Loucy (cell line): ENCODE data around the gene TRIM31.

Experiments used
- H2AFZ ChIP-seq: fragments of 200-600 bp; sonication (generic); 2 replicates; pipeline ENCODE4 v1.6.0; 2016; ENCODE audit warnings: antibody characterized with exemption, mild to moderate bottlenecking, low read length, moderate library complexity
- H3F3A ChIP-seq: fragments of 200-600 bp; 2 replicates; pipeline ENCODE4 v1.6.0; 2016; ENCODE audit warnings: antibody characterized with exemption, low read depth, mild to moderate bottlenecking
- H3K27me3 ChIP-seq: fragments of 200-600 bp; sonication (generic); 2 replicates; pipeline ENCODE4 v1.6.1; 2014; ENCODE audit warnings: low read length, mild to moderate bottlenecking; ENCODE audit not compliant: insufficient read depth, poor library complexity, severe bottlenecking
- H3K36me3 ChIP-seq: fragments of 200-600 bp; sonication (generic); 2 replicates; pipeline ENCODE4 v1.6.1; 2016; ENCODE audit warnings: low read length; ENCODE audit not compliant: insufficient read depth
- H3K4me1 ChIP-seq: fragments of 200-600 bp; sonication (generic); 2 replicates; pipeline ENCODE4 v1.5.1; 2014; ENCODE audit warnings: low read length, mild to moderate bottlenecking; ENCODE audit not compliant: insufficient read depth, poor library complexity, severe bottlenecking
- H3K4me2 ChIP-seq: fragments of 200-600 bp; sonication (generic); 2 replicates; pipeline ENCODE4 v1.6.0; 2014; ENCODE audit warnings: antibody characterized with exemption, low read length, low read depth, mild to moderate bottlenecking; ENCODE audit not compliant: poor library complexity, severe bottlenecking
- H3K4me3 ChIP-seq: fragments of 200-600 bp; sonication (generic); 2 replicates; pipeline ENCODE4 v1.5.1; 2014; ENCODE audit warnings: low read length, mild to moderate bottlenecking, mixed read lengths; ENCODE audit not compliant: poor library complexity, severe bottlenecking
- H3K79me2 ChIP-seq: fragments of 200-600 bp; sonication (generic); 2 replicates; pipeline ENCODE4 v1.6.1; 2014; ENCODE audit warnings: low read length; ENCODE audit not compliant: insufficient read depth
- H3K9ac ChIP-seq: fragments of 200-600 bp; sonication (generic); 2 replicates; pipeline ENCODE4 v1.6.0; 2014; ENCODE audit warnings: mild to moderate bottlenecking, low read depth, low read length, moderate library complexity; ENCODE audit not compliant: poor library complexity, severe bottlenecking
- H3K9me2 ChIP-seq: fragments of 200-600 bp; sonication (generic); replicated peaks from 2 replicates; pipeline ENCODE4 v1.6.1; 2016; ENCODE audit warnings: low read depth, low read length, mixed read lengths
- H3K9me3 ChIP-seq: fragments of 200-600 bp; sonication (generic); 2 replicates; pipeline ENCODE4 v1.6.1; 2014; ENCODE audit warnings: mild to moderate bottlenecking, antibody characterized with exemption, low read length, low read depth; ENCODE audit not compliant: insufficient read depth
- H4K20me1 ChIP-seq: fragments of 200-600 bp; sonication (generic); 2 replicates; pipeline ENCODE4 v1.6.0; 2014; ENCODE audit warnings: antibody characterized with exemption, low read length, mild to moderate bottlenecking; ENCODE audit not compliant: insufficient read depth, poor library complexity, severe bottlenecking
- CTCF ChIP-seq: fragments of 200-600 bp; sonication (generic); conservative IDR thresholded peaks from 2 replicates; pipeline ENCODE4 v1.5.1; 2014; ENCODE audit warnings: mild to moderate bottlenecking, antibody characterized with exemption, low read length
- EZH2phosphoT487 ChIP-seq: fragments of 200-600 bp; IDR thresholded peaks from 2 replicates; pipeline ENCODE4 v1.6.1; 2018; ENCODE audit warnings: antibody characterized with exemption, mild to moderate bottlenecking, moderate library complexity, borderline replicate concordance

Gene TRIM31

DNA sequence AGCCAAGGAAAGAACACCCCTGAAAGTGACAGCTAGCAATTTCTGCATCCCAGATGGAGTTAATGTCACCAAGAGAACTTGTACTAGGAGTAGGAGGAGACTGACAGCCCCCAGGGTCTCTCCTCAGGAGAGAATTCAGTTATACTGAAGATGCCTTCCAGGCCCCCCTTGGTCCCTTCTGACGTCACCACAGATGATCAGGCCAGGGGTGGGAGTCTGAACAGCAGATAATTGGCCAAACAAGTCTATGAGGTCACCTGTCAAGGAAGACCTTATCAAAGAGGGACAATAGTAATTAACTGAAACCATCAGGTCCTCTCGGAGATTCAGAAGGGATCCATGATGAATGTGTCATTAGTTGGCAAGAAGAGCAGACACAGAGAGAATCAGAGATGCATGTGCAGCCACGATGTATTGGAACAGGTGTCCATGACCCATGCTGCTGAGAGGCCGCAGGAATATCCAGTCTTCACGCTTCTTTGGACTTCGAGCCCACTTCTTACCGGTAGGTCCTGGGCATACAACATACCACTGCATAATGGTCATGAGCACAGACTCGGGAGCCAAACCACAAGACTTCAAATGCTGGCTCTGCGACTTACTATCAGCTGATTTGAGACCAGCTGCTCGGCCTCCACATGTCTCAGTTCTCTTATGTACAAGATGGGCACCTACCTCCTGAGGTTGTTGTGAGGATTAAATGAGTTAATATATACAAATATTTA, 37.9 kb upstream of the TRIM31 start:
- H3K36me3 ChIP-seq, result no peaks in the 10 kb centered on the region
- no peaks in the 10 kb centered on the region for H3K79me2 ChIP-seq
- H3K9ac ChIP-seq, result peak overlapping the region; percentile 54
- no peak overlapping the region for H3K4me3 ChIP-seq
- no peak overlapping the region for H2AFZ ChIP-seq
- TF ChIP-seq CTCF (no peak), EZH2phosphoT487 (no peak)
- H3K9me2 ChIP-seq, result no peaks in the 10 kb centered on the region
- H3K9me3 ChIP-seq, result no peaks in the 10 kb centered on the region
- H3F3A ChIP-seq, result no peaks in the 10 kb centered on the region
- peaks cover 49% of the 10 kb centered on the region for H3K4me1 ChIP-seq
- no peaks in the 10 kb centered on the region for H3K27me3 ChIP-seq
- H3K4me2 ChIP-seq, result peak overlapping the region; percentile 39
- no peaks in the 10 kb centered on the region for H4K20me1 ChIP-seq

DNA sequence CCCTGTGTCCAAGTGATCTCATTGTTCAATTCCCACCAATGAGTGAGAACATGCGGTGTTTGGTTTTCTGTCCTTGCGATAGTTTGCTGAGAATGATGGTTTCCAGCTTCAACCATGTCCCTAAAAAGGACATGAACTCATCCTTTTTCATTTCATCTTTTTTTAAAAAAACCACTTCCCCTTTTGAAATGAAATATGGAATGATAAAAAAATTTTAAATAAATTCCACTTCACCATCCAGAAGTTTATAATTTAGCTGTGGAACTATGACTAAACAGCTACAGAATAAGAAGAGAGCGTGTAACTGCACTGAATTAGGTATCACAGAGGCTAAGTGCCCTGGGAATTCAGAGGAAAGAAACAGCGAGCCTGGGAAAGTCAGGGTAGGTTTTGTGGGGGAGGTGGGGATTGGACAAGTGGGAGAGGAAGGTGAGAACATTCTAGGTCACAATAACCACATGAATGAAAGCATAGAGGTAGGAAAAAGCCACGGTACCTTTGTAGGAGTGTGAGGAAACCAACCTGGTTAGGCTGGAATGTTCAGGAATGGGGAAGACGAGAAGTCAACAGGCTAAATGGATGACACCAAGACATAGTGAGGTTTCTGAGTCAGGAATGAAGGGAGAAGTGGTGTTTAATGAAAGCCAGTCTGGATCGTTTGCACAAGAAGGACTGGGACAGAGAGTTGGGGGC, 37.1 kb upstream of the TRIM31 start:
- Histone ChIP-seq H3K36me3 (no peaks in the 10 kb centered on the region), H2AFZ (no peak overlapping the region), H3K9me2 (no peaks in the 10 kb centered on the region)

GRCh38 chr6:30149234-30149633, 36.3 kb upstream of the TRIM31 start:
- no peak for TF ChIP-seq EZH2phosphoT487
- 0 out of 2 replicates have a peak, but pooled peaks have one; percentile 9 for TF ChIP-seq CTCF
- no peaks in the 10 kb centered on the region for H3K36me3 ChIP-seq
- no peak overlapping the region for H2AFZ ChIP-seq
- H3K79me2 ChIP-seq, result no peaks in the 10 kb centered on the region
- H3K9me2 ChIP-seq, result no peaks in the 10 kb centered on the region
- no peak overlapping the region for H3K4me2 ChIP-seq
- no peak overlapping the region for H3K9ac ChIP-seq
- H3K9me3 ChIP-seq, result no peaks in the 10 kb centered on the region
- H3K27me3 ChIP-seq, result no peaks in the 10 kb centered on the region
- no peaks in the 10 kb centered on the region for H3F3A ChIP-seq
- H3K4me3 ChIP-seq, result no peak overlapping the region
- peaks cover 49% of the 10 kb centered on the region for H3K4me1 ChIP-seq
- H4K20me1 ChIP-seq, result no peaks in the 10 kb centered on the region

More for the DNA sequence above, 37.1 kb upstream of the TRIM31 start:
- H3K4me2 ChIP-seq, result no peak overlapping the region
- H3K4me1 ChIP-seq, result peaks cover 49% of the 10 kb centered on the region
- H3K27me3 ChIP-seq, result no peaks in the 10 kb centered on the region
- no peaks in the 10 kb centered on the region for H3K79me2 ChIP-seq
- no peak for TF ChIP-seq EZH2phosphoT487
- TF ChIP-seq CTCF, result no peak
- H3K9me3 ChIP-seq, result no peaks in the 10 kb centered on the region
- no peak overlapping the region for H3K9ac ChIP-seq
- H3K4me3 ChIP-seq, result no peak overlapping the region
- no peaks in the 10 kb centered on the region for H4K20me1 ChIP-seq
- H3F3A ChIP-seq, result no peaks in the 10 kb centered on the region
